Activated T-helper 17 cell treated with anti-CD3 and anti-CD28 coated beads, Interleukin-2, amount 50 U/mL, for 72 hours (primary cell): Measurements from ENCODE around the gene WWOX. TPM values are rescaled to one million over a fixed set of nuclear protein-coding genes. Genes with fewer than 3 reads are reported as not detected.

Source experiments
- ATAC-seq: fragments of 150-1000 bp; cut with Tn5 transposase; replicated peaks from 2 replicates; pipeline ENCODE4 v1.10.0; 2021; ENCODE audit warnings: mild to moderate bottlenecking, moderate library complexity
- H3K27ac Mint-ChIP-seq: one replicate; pipeline ENCODE4 v1.8.0; 2022; ENCODE audit warnings: mixed read lengths
- H3K27me3 Mint-ChIP-seq: one replicate; pipeline ENCODE4 v1.8.0; 2022; ENCODE audit warnings: mixed read lengths
- H3K36me3 Mint-ChIP-seq: one replicate; pipeline ENCODE4 v1.8.0; 2022; ENCODE audit warnings: low read depth, mild to moderate bottlenecking, mixed read lengths
- H3K4me1 Mint-ChIP-seq: one replicate; pipeline ENCODE4 v1.8.0; 2022; ENCODE audit warnings: mixed read lengths
- H3K4me3 Mint-ChIP-seq: one replicate; pipeline ENCODE4 v1.8.0; 2022; ENCODE audit warnings: mild to moderate bottlenecking, mixed read lengths
- H3K9me3 Mint-ChIP-seq: one replicate; pipeline ENCODE4 v1.8.0; 2022; ENCODE audit warnings: mixed read lengths
- total RNA-seq, 2 donors: library from RNA; stranded (reverse); gene quantifications; one replicate each; pipeline ENCODE4 v1.2.3, GENCODE V29; 2022

WWOX gene
- total RNA-seq, 2 donors from 2014 or later, result 9.4 to 16.5 TPM

GRCh38 chr16:79173919-79174318, 1074.5 kb downstream of the WWOX start:
- no peak for ATAC-seq
- Mint-ChIP-seq H3K27ac (no peak overlapping the region), H3K4me1 (peaks cover 9% of the 10 kb centered on the region), H3K36me3 (no peaks in the 10 kb centered on the region), H3K9me3 (peaks cover 6% of the 10 kb centered on the region), H3K4me3 (no peak overlapping the region), H3K27me3 (no peaks in the 10 kb centered on the region)

GRCh38 chr16:79175286-79176057, 1076.0 kb downstream of the WWOX start:
- H3K4me1 Mint-ChIP-seq, result peaks cover 9% of the 10 kb centered on the region
- no peaks in the 10 kb centered on the region for H3K27me3 Mint-ChIP-seq
- H3K9me3 Mint-ChIP-seq, result peaks cover 10% of the 10 kb centered on the region
- H3K4me3 Mint-ChIP-seq, result no peak overlapping the region
- no peaks in the 10 kb centered on the region for H3K36me3 Mint-ChIP-seq
- peak overlapping the region; percentile 9 for H3K27ac Mint-ChIP-seq
- peak; percentile 58 for ATAC-seq

GRCh38 chr16:79177018-79177417, 1077.6 kb downstream of the WWOX start:
- H3K4me3 Mint-ChIP-seq, result no peak overlapping the region
- no peak for ATAC-seq

GRCh38 chr16:79181419-79181818, 1082.0 kb downstream of the WWOX start:
- peak overlapping the region; percentile 36 for H3K4me3 Mint-ChIP-seq
- H3K9me3 Mint-ChIP-seq, result peaks cover 7% of the 10 kb centered on the region
- H3K27ac Mint-ChIP-seq, result peak overlapping the region; percentile 55
- peaks cover 22% of the 10 kb centered on the region for H3K4me1 Mint-ChIP-seq
- H3K27me3 Mint-ChIP-seq, result no peaks in the 10 kb centered on the region
- H3K36me3 Mint-ChIP-seq, result no peaks in the 10 kb centered on the region
- peak; percentile 62 for ATAC-seq

More at GRCh38 chr16:79177018-79177417, 1077.6 kb downstream of the WWOX start:
- Mint-ChIP-seq H3K36me3 (no peaks in the 10 kb centered on the region), H3K27me3 (no peaks in the 10 kb centered on the region), H3K9me3 (peaks cover 13% of the 10 kb centered on the region), H3K4me1 (peaks cover 19% of the 10 kb centered on the region), H3K27ac (no peak overlapping the region)

GRCh38 chr16:79182616-79183015, 1083.2 kb downstream of the WWOX start:
- peak overlapping the region; percentile 36 for H3K4me3 Mint-ChIP-seq
- peak; percentile 86 for ATAC-seq
- peak overlapping the region; percentile 55 for H3K27ac Mint-ChIP-seq
- peaks cover 7% of the 10 kb centered on the region for H3K9me3 Mint-ChIP-seq
- peaks cover 23% of the 10 kb centered on the region for H3K4me1 Mint-ChIP-seq
- no peaks in the 10 kb centered on the region for H3K36me3 Mint-ChIP-seq
- no peaks in the 10 kb centered on the region for H3K27me3 Mint-ChIP-seq

- H3K9me3 Mint-ChIP-seq, result peaks cover 7% of the 10 kb centered on the region
- no peak for ATAC-seq
- peak overlapping the region; percentile 18 for H3K27ac Mint-ChIP-seq
- H3K27me3 Mint-ChIP-seq, result no peaks in the 10 kb centered on the region
- peaks cover 23% of the 10 kb centered on the region for H3K4me1 Mint-ChIP-seq
- H3K36me3 Mint-ChIP-seq, result no peaks in the 10 kb centered on the region
- no peak overlapping the region for H3K4me3 Mint-ChIP-seq
Measured at GRCh38 chr16:79183571-79183970, 1084.1 kb downstream of the WWOX start.

GRCh38 chr16:79184464-79185030, 1085.1 kb downstream of the WWOX start:
- Mint-ChIP-seq H3K4me3 (no peak overlapping the region), H3K36me3 (no peaks in the 10 kb centered on the region), H3K4me1 (peaks cover 23% of the 10 kb centered on the region), H3K9me3 (peaks cover 7% of the 10 kb centered on the region), H3K27ac (peak overlapping the region; percentile 3), H3K27me3 (no peaks in the 10 kb centered on the region)
- no peak for ATAC-seq

GRCh38 chr16:79185711-79186110, 1086.3 kb downstream of the WWOX start:
- ATAC-seq, result no peak
- H3K4me1 Mint-ChIP-seq, result peaks cover 23% of the 10 kb centered on the region
- H3K27ac Mint-ChIP-seq, result peak overlapping the region; percentile 3
- H3K36me3 Mint-ChIP-seq, result no peaks in the 10 kb centered on the region
- peaks cover 3% of the 10 kb centered on the region for H3K9me3 Mint-ChIP-seq
- no peaks in the 10 kb centered on the region for H3K27me3 Mint-ChIP-seq
- H3K4me3 Mint-ChIP-seq, result no peak overlapping the region

DNA sequence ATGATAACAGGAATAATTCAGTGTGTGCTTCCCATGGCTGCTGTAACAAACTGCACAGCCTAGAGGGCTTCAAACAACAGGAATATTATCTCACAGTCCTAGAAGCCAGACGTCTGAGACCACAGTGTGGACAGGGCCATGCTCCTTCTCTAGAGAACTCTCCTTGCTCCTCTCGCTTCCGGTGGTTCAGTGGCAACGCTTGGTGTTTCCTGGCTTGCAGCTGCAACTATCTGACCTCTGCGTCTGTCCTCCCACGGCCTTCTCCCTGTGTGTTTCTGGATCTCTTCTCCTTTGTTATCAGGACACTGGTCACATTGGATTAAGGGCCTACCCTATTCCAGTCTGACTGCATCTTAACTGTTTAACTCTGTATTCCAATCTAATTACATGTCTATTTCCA, 1086.7 kb downstream of the WWOX start:
- Mint-ChIP-seq H3K36me3 (no peaks in the 10 kb centered on the region), H3K27me3 (no peaks in the 10 kb centered on the region), H3K27ac (peak overlapping the region; percentile 3), H3K9me3 (no peaks in the 10 kb centered on the region), H3K4me3 (no peak overlapping the region), H3K4me1 (peaks cover 20% of the 10 kb centered on the region)
- ATAC-seq, result no peak

DNA sequence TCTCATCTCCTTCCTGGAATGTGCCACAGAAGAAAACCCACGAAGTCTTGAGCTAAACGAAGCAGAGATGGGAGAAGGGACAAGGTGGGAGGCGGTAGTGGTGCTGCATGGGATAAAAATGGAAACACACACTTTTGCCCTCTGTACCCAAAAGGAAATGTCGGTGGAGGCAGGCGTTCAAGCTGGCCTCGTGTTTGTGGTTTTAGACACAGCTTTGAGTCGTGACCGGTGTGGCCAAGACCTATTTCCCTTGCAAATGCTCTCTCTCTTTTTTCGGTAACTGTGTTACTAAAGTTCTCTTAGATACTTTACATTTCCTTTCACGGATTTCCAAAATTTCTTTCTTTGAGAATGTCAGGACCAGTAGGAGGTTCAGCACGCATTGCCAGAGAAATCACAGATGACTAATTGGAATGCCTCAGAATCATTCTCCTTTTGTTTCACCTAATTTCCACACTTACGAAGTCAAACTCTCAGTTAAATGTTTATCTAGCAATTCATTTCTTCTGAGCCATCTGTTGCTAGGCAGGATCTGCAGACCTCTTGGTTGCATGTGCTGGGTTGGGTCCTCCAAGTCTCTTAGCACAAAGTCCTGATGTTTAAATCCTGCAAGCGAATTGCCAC, 1088.8 kb downstream of the WWOX start:
- H3K27me3 Mint-ChIP-seq, result no peaks in the 10 kb centered on the region
- H3K9me3 Mint-ChIP-seq, result no peaks in the 10 kb centered on the region
- H3K27ac Mint-ChIP-seq, result no peak overlapping the region
- H3K36me3 Mint-ChIP-seq, result no peaks in the 10 kb centered on the region
- ATAC-seq, result no peak
- H3K4me3 Mint-ChIP-seq, result no peak overlapping the region
- H3K4me1 Mint-ChIP-seq, result peaks cover 8% of the 10 kb centered on the region

GRCh38 chr16:79188739-79189122, 1089.3 kb downstream of the WWOX start:
- Mint-ChIP-seq H3K4me1 (peaks cover 8% of the 10 kb centered on the region), H3K9me3 (no peaks in the 10 kb centered on the region), H3K27me3 (no peaks in the 10 kb centered on the region), H3K4me3 (no peak overlapping the region), H3K27ac (no peak overlapping the region), H3K36me3 (no peaks in the 10 kb centered on the region)
- no peak for ATAC-seq

GRCh38 chr16:79190542-79190941, 1091.1 kb downstream of the WWOX start:
- H3K4me3 Mint-ChIP-seq, result no peak overlapping the region
- H3K36me3 Mint-ChIP-seq, result no peaks in the 10 kb centered on the region
- ATAC-seq, result no peak
- no peaks in the 10 kb centered on the region for H3K27me3 Mint-ChIP-seq
- no peaks in the 10 kb centered on the region for H3K9me3 Mint-ChIP-seq
- peaks cover 8% of the 10 kb centered on the region for H3K4me1 Mint-ChIP-seq
- H3K27ac Mint-ChIP-seq, result no peak overlapping the region

- Mint-ChIP-seq H3K4me3 (no peak overlapping the region), H3K27me3 (no peaks in the 10 kb centered on the region), H3K36me3 (no peaks in the 10 kb centered on the region), H3K9me3 (no peaks in the 10 kb centered on the region), H3K4me1 (peaks cover 4% of the 10 kb centered on the region), H3K27ac (no peak overlapping the region)
- peak; percentile 51 for ATAC-seq
Measured at GRCh38 chr16:79191933-79192332, 1092.5 kb downstream of the WWOX start.

DNA sequence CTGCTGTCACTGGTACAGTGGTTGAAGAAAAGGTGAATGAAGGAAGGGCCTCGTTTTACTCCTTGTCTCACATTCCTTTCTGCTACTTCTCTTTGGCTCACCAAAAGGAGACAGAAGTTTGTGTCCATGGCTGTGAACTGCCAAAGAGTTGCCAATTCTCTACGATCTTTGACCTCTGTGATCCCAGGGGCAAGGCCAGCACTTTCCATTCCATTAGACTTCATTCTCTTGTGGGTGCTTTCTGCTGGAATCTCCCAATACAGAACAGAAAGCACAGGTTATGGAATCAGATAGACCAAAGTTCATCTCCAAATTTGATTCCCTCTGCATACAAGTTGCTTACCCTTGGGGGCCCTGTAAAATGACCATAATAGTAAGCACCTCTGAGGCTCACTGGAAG, 1093.5 kb downstream of the WWOX start:
- H3K4me3 Mint-ChIP-seq, result no peak overlapping the region
- no peaks in the 10 kb centered on the region for H3K27me3 Mint-ChIP-seq
- ATAC-seq, result no peak
- peaks cover 4% of the 10 kb centered on the region for H3K4me1 Mint-ChIP-seq
- no peak overlapping the region for H3K27ac Mint-ChIP-seq
- H3K36me3 Mint-ChIP-seq, result no peaks in the 10 kb centered on the region
- no peaks in the 10 kb centered on the region for H3K9me3 Mint-ChIP-seq

DNA sequence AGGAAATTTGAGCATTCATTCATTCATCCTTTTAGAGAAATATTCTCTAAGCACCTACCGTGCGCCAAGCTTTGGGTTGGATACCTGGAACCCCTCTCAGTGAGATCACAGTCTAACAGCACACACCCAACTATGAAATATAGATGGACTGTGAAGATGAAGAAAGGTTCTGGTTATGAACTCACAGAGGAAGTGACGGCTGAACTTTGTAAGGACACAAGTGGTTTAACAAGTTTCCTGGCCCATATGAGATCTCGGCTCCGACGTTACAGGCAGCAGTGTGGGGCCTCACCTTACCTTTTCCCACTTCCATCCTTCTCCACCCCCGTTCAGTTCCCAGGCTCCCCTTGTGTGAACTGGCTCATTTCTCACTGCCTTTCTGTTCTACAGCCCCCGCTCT, 1094.8 kb downstream of the WWOX start:
- H3K9me3 Mint-ChIP-seq, result no peaks in the 10 kb centered on the region
- H3K27ac Mint-ChIP-seq, result no peak overlapping the region
- H3K36me3 Mint-ChIP-seq, result no peaks in the 10 kb centered on the region

More for the DNA sequence above, 1094.8 kb downstream of the WWOX start:
- no peak for ATAC-seq
- Mint-ChIP-seq H3K4me3 (no peak overlapping the region), H3K27me3 (no peaks in the 10 kb centered on the region), H3K4me1 (peaks cover 4% of the 10 kb centered on the region)
